GM18519 (cell line): ENCODE data around the gene COX6B2.
A peak's percentile ranks its signal among the peaks of the same experiment; 100 is the strongest.
"Not testable (repeated sequence)": the region's sequence is repeated elsewhere in the genome, so short reads cannot be mapped to it uniquely, and the experiment has no call there.

Source experiments
- ATAC-seq: cut with Tn5 transposase; IDR thresholded peaks from one replicate; pipeline ENCODE4 v1.9.1; 2021; ENCODE audit warnings: mild to moderate bottlenecking, moderate library complexity; ENCODE audit not compliant: unreplicated experiment, low FRiP score

COX6B2 gene, protein sequence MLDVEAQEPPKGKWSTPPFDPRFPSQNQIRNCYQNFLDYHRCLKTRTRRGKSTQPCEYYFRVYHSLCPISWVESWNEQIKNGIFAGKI

DNA sequence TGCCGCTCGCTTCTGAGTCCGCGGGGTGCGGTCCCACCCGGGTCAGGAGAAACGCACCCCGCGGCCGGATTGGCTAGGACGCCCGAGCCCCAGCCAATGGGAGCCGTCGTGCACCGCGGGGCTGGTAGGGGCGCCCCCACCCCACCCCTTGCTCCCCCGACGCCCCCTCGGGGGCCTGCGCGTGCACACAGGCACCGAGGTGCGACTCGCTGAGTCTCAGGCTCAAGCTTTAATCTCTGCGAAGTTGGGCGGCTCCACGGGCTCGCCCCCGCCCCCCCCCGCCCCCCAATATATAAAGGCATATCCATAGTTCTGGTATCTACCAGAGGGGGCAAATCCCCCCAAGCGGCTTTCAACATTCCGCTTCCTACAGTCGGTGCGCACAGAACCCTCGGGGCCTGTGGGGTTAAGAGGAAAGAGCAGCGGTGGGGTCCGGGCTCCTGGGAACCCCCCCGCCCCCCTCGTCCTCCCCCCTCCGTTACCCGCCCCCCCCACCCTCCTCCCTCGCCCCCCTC is at the start of gene COX6B2:
Gene COX6B2, minus strand, starts transcription at position 22 of the 515 bp plus-strand sequence. CDS start 198 bp downstream, outside the sequence.
- no peak for ATAC-seq

DNA sequence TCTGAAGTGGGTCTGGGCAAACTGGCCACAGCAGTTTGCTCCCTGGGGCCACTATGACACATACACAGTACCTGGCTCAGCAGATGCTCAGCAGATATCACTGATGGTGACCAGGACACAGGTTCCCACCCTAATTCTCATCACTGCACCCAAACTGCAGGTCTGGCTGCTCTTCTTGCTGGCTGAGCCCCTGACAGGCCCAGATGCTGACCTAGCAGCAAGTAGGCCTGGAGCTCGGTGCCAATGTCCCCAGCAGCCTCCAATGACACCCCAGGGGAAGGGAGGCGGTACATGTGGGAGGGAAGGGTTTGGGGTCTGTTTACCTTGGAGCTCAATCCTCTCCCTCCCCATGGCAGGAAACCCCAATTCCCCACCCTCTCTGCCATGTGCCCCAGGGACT is 48.0 kb upstream of the COX6B2 start:
- no peak for ATAC-seq

DNA sequence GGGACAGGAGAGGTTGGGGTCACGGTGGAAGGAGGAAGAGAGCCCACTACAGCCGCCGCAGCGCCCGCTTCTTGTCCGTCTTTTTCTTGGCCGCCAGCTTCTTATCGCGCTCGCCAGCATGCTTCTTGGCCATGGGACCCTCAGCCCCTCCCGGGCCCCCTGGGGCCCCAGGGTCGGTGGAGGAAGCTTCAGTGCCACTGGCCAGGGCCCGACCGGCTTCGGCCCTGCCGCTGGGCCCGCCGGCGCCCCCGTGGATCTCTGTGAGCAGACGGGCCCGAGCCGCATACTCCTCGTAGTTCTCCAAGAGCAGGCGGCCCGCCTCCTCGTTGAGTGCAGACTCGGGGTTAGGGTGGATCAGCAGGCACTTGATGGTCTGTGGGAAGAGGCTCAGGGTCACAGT is 46.9 kb upstream of the COX6B2 start:
- not testable (repeated sequence) for ATAC-seq

DNA sequence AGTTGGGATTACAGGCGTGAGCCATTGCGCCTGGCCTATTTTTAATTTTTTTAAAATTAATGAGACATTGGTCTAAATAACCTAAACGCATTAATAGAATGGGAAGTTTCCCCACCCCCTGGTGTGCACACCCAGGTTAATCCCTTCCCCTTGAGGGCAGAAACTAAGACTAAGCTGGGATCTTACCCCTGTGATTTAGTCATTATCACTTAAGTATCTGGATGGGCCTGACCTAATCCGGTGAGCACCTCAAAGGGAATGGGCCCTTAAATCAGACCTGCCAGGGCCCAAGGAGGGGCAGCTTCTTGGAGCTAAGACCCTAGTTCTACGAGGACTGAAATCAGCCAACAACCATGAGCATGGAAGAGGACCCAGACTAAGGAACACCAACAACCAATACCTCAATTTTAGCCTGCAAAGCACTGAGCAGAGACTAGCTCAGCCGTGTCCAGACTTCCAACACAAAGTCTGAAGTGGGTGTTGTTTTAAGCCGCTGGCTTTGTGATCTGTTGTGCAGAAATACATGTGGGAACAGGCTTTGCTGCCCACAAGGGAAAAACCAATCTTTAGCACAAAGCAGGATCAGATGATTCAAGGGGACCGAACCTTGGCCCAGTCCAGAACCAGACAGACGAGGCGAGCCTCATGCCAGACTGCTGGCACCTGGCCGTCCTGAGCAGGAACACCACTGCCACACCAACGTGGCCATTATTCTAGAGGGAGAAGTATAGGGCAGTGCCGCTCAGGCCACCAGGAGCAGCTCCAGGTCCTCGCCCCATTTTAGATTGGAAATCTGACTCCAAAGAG is 46.0 kb upstream of the COX6B2 start:
- ATAC-seq = no peak

DNA sequence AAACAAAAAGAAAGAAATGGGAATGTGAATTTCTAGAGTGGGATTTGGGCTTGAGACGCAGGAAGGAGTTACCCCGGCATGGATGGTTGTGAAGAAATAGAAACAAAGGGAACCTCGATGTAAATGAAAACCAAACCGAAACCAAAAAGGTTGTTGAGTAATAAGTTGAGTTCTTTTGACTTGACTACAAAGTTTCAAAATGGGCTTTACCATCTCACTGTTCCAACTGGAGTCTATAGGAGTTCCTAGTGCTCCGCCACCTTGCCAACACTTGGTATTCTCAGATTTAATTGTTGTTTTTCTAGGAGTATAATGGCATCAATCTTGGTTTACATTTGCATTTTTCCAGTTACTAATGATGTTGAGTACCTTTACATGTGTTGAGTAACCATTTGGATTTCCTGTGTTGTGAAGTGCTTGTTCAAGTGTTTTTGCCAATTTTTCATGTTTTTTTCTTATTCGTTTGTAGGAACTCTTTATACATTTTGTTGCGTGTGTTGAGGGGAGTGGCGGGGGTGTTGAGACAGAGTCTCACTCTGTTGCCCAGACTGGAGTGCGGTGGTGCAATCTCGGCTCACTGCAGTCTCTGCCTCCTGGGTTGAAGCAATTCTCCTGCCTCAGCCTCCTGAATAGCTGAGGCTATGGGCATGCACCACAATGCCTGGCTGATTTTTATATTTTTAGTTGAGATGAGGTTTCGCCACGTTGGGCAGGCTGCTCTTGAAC is 43.8 kb upstream of the COX6B2 start:
- ATAC-seq = no peak

DNA sequence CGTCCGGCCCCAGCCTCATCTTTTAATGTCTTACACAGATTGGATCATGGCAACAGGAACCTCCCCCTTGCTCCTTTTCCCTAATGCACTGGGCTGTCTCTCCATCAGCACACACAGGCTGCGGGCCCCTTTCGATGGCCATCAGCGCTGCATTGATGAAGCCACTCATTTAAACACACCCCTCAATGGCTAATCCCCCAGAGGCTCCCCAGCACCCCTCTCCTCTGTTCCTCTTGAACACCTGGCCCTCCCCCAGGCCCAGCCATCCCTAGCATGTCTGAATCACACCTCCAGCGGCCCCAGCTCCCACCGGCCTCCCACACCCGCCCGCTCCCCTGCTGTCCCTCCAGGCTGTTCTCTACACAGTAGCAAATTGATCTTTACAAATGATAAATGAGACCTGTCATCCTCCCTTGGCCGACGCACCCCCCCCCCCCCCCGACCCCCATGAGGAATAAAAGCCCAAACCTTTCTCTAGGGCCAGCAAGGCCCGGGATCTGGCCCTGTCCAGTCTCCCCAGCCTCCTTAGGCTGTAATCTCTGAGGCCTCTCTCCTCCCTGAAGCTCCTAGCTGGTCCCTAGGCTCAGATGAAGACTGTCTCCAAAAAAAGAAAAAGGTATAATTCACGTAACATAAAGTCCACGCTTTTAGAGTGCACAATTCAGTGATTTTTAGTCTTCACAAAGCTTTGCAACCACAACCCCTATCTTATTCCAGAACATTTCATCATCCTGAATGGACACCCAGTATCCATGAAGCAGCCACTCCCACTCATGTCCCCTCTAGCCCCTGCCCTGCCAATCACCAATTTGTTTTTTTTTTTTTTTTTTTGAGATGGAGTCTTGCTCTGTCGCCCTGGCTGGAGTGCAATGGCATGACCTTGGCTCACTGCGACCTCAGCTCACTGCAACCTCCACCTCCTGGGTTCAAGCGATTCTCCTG is 38.6 kb upstream of the COX6B2 start:
- ATAC-seq = no peak

DNA sequence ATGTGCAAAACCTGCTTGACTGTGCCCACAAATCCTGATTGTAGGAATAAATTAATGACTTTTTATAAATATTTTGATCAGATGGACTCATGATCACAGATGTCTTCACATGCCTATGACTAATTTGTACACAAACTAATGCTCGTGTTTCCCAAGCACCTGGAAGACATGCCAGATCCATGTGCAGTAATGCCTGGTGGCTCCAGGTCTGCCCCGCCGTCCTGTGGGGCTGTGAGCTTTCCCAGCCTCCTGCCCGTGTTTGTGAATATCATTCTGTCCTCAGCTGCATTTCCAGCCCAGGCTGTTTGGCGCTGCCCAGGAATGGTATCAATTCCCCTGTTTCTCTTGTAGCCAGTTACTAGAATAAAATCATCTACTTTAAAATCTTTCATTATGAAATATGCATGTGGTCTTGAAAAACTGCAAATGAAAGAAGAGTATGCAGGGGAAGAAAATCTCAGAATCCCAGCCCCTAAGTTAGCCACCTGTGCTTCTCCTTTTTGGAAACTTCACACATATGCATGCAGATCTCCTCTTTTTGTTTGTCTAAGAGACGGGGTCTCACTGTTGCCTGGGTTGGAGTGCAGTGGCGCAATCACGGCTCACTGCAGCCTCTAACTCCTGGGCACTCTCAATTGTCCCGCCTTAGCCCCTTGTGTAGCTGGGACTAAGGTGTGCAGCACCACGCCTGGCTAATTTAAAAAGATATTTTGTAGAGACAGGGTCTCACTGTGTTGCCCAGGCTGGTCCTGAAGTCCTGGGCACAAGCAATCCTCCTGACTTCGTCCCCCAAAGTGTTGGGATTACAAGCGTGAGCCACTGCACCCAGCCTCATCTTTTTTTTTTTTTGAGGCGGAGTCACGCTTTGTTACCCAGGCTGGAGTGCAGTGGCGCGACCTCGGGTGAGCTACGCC is 37.4 kb upstream of the COX6B2 start:
- no peak for ATAC-seq

DNA sequence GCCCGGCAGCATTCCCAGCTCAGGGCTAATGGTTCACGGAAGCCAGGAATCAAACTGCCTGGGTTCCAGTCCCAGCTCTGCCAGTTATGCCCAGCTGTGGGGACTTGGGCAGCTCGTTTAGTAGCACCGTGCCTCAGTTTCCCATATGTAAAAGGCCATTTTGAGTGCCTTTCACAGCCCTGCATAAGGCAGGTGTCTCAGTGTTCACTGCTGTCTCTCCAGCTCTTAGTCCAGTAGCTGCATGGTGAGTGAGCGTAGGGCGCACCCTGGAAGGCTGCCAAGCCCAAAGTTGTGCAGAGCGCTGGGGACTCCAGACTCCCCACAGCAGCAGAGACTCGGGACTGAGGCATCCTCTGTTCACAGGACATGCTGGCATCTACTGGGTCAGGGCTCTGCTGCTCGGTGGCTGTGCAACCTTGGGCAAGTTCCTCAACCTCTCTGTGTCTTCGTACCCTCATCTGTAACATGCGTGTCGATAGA is 36.7 kb upstream of the COX6B2 start:
- no peak for ATAC-seq

DNA sequence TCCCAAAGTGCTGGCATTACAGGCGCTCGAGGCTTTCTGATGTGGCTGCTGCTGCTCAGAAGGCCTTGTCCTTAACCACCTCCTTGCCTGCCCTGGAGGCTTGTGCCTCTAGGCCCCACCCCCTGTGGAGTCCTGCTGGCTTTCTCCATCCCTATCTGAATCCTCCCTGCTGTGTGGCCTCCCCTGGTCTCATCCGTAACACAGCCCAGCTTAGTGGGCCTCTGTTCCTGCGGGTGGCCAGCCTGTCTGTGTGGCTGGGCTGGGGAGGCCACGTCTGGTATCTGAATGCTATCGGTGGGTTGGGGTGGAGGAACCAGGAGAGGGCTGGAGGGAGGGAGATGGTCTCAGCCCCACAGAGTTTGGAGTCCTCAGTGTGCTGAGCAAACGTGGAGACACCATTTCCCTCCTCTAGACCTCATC is 36.0 kb upstream of the COX6B2 start:
- ATAC-seq = no peak

DNA sequence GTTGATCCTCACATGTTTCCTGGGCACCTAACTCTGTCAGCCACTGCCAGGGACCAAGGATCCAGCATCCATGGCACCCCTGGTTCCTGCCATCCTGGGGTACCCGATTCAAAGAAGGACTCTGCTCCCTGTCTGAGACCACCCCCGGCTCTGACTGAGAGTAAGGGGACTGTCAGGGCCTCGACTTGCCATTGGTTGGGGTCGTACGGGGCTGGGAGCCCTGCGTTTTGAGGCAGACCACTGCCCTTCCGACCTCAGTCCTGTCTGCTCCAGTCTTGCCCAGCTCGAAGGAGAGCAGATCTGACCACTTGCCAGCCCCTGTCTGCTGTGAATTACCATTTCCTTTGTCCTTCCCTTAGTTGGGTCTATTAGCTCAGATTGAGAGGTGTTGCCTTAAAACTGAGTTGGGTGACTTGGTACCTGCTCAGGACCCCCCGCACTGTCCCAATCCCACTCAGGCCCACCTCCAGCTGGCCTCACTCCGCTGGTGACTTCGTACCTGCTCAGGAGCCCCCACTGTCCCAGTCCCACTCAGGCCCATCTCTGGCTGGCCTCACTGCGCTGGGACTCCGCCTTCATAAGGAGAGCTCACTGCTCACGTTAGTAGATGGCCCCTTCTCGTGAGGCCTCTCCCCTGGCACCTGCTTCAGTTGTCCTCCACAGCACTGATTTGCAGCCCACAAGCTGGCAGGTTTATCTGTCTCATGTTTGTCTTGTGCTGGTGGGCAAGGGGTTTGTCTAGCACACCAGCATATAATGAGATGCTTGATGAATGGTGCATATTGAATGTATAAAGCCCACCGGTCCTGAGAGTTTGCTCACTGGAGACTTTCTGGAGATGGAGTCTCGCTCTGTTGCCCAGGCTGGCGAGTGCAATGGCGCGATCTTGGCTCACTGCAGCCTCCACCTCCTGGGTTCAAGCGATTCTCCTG is 35.1 kb upstream of the COX6B2 start:
- no peak for ATAC-seq

DNA sequence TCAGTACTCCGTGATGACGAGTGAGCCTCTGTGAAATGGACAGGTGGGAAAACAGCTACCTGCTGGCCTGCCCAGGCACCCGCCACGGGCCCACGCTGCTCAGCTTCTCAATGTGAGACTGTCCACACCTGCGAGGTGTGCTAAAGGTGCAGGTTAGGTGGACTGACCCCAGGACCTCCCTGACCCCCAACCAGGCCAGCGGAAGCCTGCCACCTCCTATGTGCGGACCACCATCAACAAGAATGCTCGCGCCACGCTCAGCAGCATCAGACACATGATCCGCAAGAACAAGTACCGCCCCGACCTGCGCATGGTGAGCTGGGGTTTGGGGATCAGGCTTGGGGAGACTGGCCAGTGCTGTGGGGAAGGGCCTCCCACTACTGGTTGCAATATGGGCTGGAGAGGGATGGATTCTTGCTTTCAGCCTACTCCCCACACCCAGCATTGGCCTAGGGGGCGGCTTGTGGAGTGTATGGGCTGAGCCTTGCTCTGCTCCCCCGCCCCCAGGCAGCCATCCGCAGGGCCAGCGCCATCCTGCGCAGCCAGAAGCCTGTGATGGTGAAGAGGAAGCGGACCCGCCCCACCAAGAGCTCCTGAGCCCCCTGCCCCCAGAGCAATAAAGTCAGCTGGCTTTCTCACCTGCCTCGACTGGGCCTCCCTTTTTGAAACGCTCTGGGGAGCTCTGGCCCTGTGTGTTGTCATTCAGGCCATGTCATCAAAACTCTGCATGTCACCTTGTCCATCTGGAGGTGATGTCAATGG is 33.4 kb upstream of the COX6B2 start:
- no peak for ATAC-seq

DNA sequence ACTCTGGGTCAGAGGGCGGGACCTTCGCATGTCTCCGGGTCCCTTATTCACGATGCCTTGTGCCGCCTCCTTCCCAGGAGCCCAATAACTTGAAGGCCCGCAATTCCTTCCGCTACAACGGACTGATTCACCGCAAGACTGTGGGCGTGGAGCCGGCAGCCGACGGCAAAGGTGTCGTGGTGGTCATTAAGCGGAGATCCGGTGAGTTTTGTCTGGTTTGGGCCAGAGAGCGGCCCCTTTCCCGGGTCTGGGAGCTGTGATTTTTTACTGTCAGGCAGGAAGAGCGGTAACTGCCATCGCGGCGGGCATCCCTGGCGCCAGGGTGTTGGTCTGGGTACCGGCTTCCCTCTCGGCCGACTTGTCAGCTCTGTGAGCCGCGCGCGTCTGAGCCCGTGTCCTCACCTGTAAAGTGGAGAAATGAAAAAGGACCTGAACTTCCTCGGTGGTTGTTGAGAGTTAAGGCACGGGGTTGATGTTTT is 32.0 kb upstream of the COX6B2 start:
- no peak for ATAC-seq

DNA sequence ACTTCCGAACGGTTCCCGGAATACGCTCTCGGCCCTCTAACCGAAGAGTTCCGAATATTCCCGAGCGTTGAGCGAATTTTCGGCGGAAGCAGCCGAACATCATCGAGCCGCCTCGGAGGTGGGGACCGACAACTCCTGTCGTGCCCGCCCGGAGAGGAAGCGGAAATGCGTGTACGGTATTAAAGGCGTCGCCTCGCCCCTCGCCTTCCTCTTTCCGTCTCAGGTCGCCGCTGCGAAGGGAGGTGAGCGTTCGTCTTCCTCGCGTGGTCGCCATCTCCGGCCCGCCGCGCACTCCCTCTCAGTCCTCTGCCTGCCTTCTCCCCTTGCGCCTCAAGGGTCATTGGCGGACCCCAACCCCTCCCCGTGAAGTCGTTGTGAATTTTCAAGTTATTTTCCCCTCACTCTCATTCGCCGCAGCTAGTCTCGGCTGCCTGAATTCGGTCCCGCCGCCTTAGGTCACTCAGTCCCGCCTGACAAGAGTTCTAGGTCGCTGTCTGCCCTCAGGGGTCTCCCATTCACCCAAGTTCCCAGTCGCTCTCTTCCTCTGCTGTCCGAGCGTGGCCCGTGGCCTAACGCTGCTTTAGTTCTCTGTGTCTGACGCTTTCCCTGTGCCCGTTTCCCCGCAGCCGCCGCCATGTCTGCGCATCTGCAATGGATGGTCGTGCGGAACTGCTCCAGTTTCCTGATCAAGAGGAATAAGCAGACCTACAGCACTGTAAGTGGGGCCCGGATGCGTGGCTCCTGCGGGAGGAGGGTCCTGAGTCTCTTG is 31.4 kb upstream of the COX6B2 start, which contains the start of gene RPL28:
Gene RPL28, plus strand, starts transcription at position 209 of the 769 bp plus-strand sequence. Its CDS starts 426 bp downstream, at position 635.
- ATAC-seq = peak; percentile 51

DNA sequence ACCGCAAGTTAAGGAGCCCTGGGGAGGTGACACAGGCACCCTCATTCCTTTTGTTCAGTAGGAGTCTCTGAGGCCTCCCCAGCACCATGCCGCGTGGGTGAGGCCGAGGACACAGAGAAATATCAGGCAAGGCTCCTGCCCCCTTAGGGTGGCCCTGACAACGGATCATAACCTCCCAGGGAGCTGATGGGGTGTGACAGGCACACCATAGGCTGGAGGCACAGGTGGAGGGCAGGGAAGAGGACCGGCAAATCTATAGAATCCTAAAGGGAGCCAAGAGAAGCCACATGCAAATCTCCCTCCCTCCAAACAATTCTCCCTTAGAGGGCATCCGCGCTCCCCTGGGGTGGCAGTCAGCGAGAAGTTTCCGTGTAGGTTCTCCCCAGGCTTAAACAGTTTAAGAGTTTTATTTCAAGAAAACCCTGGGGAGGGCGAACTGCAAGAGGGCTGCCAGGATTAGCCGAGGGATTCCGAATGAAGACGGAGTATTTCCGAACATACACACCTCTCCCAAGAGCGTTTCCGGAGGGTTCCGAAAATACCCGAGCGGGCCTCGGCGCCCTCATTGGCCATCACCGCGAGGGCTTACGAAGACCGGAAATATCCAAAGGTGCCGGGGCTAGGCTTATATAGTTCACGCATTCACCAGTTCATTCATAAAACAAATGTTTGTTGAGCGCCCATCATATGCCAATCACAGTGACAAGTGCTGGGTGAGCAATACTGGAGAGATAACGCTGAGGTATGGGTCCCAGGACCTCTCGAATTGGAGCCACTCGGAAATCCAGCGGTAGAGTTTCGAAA is 30.6 kb upstream of the COX6B2 start:
- peak; percentile 38 for ATAC-seq

DNA sequence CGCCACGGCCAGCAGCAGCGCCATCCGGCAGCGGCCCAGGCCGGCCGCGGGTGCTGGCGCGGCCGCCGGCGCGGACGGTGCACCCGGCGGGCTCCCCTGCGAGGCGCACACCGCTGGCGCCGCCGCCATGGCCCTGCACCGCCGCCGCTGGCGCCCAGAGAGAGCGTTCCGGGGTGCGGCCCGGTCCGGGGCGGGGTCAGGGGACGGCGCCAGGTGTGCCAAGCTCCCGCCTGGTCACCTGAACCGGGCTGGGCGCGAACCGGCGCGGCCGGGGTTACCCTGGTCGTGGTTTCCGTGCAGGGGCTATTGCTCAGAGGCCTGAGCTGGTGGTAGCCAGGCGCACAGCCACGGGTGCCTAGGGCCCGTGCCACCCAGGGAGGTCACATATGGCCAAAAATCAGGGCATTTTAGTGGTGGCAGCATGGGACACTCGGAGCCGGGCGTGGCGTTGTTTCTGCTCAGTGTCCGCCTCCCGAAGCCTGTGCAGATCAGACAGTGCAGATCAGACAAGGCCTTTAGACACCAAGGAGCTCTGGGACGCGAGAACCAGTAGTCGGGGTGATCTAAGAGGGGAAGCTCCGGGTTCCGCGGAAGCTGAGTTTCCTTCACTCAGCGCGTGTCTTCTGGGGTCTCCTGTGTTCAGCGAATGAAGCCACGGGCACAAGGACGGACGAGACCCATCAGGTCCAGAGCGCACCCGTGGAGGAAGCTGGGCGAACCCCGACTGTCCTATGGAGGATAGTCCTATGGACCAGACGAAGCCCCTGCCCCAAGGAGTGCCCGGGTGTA is 29.8 kb upstream of the COX6B2 start, which contains the start of gene TMEM238:
Gene TMEM238, minus strand, starts transcription at position 162 of the 789 bp plus-strand sequence. Its CDS starts 33 bp downstream, at position 129.
- ATAC-seq = no peak
